H1 (cell line): ENCODE data around the gene APPL2. TPM values are rescaled to one million over a fixed set of nuclear protein-coding genes. Genes with fewer than 3 reads are reported as not detected.

Experiments used
- ATF3 ChIP-seq: IDR thresholded peaks from 2 replicates; pipeline ENCODE4 v1.6.1; 2011; ENCODE audit warnings: low read depth, mild to moderate bottlenecking, low read length; ENCODE audit not compliant: insufficient read depth
- CREB1 ChIP-seq: IDR thresholded peaks from 2 replicates; pipeline ENCODE4 v1.6.1; 2012; ENCODE audit warnings: inconsistent platforms
- EP300 ChIP-seq, 2 experiments: IDR thresholded peaks; 1 replicate in 1 of 2; 2 replicates in 1 of 2; pipeline ENCODE4 v1.6.1; 2011 to 2012; ENCODE audit warnings: low read depth in 2 of 2, low read length in 2 of 2, mild to moderate bottlenecking in 2 of 2, borderline replicate concordance in 1 of 2, inconsistent platforms in 1 of 2, moderate library complexity in 1 of 2
- HDAC2 ChIP-seq, 2 experiments: fragments of 300-600 bp in 1 of 2; sonication (generic) in 1 of 2; IDR thresholded peaks; 2 replicates each; pipeline ENCODE4 v1.6.1; 2011 to 2012; ENCODE audit warnings: low read depth in 2 of 2, low read length in 2 of 2, mild to moderate bottlenecking in 2 of 2, moderate library complexity in 2 of 2, borderline replicate concordance in 1 of 2, inconsistent platforms in 1 of 2
- NANOG ChIP-seq: IDR thresholded peaks from 2 replicates; pipeline ENCODE4 v1.6.1; 2011; ENCODE audit warnings: low read length, low read depth, mild to moderate bottlenecking, inconsistent platforms; ENCODE audit not compliant: insufficient read depth, poor library complexity, severe bottlenecking
- POLR2A ChIP-seq, 2 experiments: IDR thresholded peaks; 1 replicate in 1 of 2; 2 replicates in 1 of 2; pipeline ENCODE4 v1.6.1; 2011; ENCODE audit warnings: low read depth in 2 of 2, low read length in 2 of 2, mild to moderate bottlenecking in 2 of 2; ENCODE audit errors: control extremely low read depth in 1 of 2
- SIX5 ChIP-seq: IDR thresholded peaks from 2 replicates; pipeline ENCODE4 v1.6.1; 2011; ENCODE audit warnings: mild to moderate bottlenecking, low read depth, low read length
- TCF12 ChIP-seq: IDR thresholded peaks from 2 replicates; pipeline ENCODE4 v1.6.1; 2011; ENCODE audit warnings: low read depth, mild to moderate bottlenecking, low read length
- polyA plus RNA-seq, 7 experiments: library from polyadenylated mRNA; depleted of rRNA in 3 of 7; stranded (reverse) in 5 of 7; unstranded in 2 of 7; fragments of >200 nt in 5 of 7; fragments of 200-250 nt in 2 of 7; gene quantifications; 1 replicate in 5 of 7; 2 replicates in 1 of 7; 4 replicates in 1 of 7; pipeline versions ENCODE4 v1.2.1 to v1.2.3, GENCODE V29; 2011 to 2013; ENCODE audit warnings: missing spikeins in 2 of 7, mixed read lengths in 2 of 7
- total RNA-seq: library from RNA; stranded (reverse); fragmentation: NEBNext Ultra II Directional; extraction: Animal tissue kit (Norgen Biotek cat#: 25700); gene quantifications from 2 replicates; pipeline ENCODE4 v1.2.1, GENCODE V29; 2021
- TF ChIP-seq, protein P1 (sequence below), 3 experiments: IDR thresholded peaks; 1 replicate in 2 of 3; 2 replicates in 1 of 3; pipeline versions ENCODE4 v1.5.1 to v1.6.1; 2011; ENCODE audit warnings: low read length in 3 of 3, mild to moderate bottlenecking in 3 of 3, inconsistent platforms in 2 of 3, low read depth in 1 of 3, moderate library complexity in 1 of 3; ENCODE audit not compliant: insufficient read depth in 1 of 3; ENCODE audit errors: control extremely low read depth in 1 of 3

Gene APPL2
- total and polyA plus RNA-seq, 2 of the 8 experiments (the other 6 are each of a cell fraction or from before 2014, with no cell fraction given) = 8.9 to 22.9 TPM

GRCh38 chr12:105233041-105233905, 2.7 kb downstream of the APPL2 start (continued):
- TF ChIP-seq ATF3 (no peak), TCF12 (no peak), HDAC2 (IDR thresholded peaks at IDR 0.05; ENCODE audit: borderline replicate concordance in 1 of 2, low read depth in 2 of 2, low read length in 2 of 2) (no peak), CREB1 (no peak), NANOG (no peak), POLR2A (IDR thresholded peaks at IDR 0.05; ENCODE audit: control extremely low read depth in 1 of 2, low read depth in 2 of 2, low read length in 2 of 2) (no peak), SIX5 (no peak), EP300 (IDR thresholded peaks at IDR 0.05; ENCODE audit: borderline replicate concordance in 1 of 2, low read depth in 2 of 2, low read length in 2 of 2) (no peak)
- TF ChIP-seq, protein P1, sequence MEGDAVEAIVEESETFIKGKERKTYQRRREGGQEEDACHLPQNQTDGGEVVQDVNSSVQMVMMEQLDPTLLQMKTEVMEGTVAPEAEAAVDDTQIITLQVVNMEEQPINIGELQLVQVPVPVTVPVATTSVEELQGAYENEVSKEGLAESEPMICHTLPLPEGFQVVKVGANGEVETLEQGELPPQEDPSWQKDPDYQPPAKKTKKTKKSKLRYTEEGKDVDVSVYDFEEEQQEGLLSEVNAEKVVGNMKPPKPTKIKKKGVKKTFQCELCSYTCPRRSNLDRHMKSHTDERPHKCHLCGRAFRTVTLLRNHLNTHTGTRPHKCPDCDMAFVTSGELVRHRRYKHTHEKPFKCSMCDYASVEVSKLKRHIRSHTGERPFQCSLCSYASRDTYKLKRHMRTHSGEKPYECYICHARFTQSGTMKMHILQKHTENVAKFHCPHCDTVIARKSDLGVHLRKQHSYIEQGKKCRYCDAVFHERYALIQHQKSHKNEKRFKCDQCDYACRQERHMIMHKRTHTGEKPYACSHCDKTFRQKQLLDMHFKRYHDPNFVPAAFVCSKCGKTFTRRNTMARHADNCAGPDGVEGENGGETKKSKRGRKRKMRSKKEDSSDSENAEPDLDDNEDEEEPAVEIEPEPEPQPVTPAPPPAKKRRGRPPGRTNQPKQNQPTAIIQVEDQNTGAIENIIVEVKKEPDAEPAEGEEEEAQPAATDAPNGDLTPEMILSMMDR (IDR thresholded peaks at IDR 0.05; ENCODE audit: control extremely low read depth in 1 of 3, insufficient read depth in 1 of 3, low read depth in 1 of 3, low read length in 3 of 3) = no peak
